ENCODE measurements around the gene SRSF1.
A peak's percentile ranks its signal among the peaks of the same experiment; 100 is the strongest.

DNA sequence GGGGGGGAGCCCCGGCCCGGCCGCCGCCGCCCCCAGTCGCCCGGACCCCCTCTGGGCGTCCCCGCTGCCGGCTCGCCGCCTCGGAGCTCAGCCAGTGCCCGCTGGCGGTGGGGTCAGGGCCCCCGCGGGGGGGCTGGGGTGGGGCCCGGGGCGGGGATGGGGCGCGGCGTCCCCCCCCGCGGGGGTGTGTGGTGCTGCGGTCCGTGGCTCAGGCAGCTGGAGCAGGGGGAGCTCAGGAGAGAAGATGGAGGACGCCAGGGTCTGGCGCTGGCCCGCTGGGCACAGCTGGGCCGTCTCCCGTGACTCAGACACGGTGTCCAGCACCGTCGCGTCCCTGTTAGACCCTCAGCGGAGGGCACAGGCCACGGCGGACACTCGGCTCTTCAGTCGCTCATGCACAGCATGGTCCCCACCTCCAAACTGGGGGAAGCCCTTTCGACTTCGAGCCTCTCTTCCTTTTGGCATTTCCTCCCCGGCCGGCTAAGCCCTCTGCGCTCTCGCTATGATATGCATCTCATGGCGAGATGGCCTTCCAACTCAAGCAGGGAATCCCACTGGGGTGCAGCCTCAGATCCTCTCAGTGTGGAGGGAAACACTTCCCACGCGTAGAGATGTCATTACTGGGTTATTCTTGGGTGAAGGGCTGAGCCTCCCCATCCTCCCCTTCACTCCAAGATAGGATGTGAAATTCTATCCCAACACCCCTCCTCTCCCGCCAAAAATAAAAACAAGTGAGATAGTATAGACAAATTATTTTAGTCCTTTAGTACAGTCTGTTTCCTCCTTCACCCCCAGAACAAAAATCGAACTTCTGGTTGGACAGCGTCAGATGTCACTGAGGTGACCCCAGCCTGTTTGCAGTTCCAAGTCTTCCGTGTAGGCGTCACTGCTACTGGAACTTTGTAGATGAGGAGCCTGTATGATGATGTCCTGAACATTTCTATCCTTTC is 18.5 kb downstream of the SRSF1 start:
- no peak for TF ChIP-seq EZH2phosphoT487 (IDR thresholded peaks at IDR 0.05; ENCODE audit: borderline replicate concordance)
- TF ChIP-seq, protein P1, sequence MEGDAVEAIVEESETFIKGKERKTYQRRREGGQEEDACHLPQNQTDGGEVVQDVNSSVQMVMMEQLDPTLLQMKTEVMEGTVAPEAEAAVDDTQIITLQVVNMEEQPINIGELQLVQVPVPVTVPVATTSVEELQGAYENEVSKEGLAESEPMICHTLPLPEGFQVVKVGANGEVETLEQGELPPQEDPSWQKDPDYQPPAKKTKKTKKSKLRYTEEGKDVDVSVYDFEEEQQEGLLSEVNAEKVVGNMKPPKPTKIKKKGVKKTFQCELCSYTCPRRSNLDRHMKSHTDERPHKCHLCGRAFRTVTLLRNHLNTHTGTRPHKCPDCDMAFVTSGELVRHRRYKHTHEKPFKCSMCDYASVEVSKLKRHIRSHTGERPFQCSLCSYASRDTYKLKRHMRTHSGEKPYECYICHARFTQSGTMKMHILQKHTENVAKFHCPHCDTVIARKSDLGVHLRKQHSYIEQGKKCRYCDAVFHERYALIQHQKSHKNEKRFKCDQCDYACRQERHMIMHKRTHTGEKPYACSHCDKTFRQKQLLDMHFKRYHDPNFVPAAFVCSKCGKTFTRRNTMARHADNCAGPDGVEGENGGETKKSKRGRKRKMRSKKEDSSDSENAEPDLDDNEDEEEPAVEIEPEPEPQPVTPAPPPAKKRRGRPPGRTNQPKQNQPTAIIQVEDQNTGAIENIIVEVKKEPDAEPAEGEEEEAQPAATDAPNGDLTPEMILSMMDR (conservative IDR thresholded peaks at IDR 0.05; ENCODE audit: low read length): peak; percentile 25
